Heart left ventricle (tissue), 16 donors: Measurements from ENCODE around the gene AXIN1. TPM values are rescaled to one million over a fixed set of nuclear protein-coding genes. Genes with fewer than 3 reads are reported as not detected.

Experiments
- ATAC-seq, 4 donors: fragments of 200-7000 bp; cut with Tn5 transposase; one replicate each; pipeline ENCODE4 v1.9.1; 2020 to 2022; ENCODE audit warnings: moderate library complexity in 4 of 4, mild to moderate bottlenecking in 3 of 4, moderate number of reproducible peaks in 1 of 4
- DNase-seq, 5 donors: peaks; one replicate each; pipeline ENCODE4 v3.0.0-alpha.2; 2020
- H3K27ac ChIP-seq, 12 donors: fragments of 200-600 bp; sonication (generic) in 4 of 12; one replicate each; pipeline versions ENCODE4 v1.5.0 to v1.8.0; 2016 to 2022; ENCODE audit warnings: mild to moderate bottlenecking in 2 of 12
- H3K27me3 ChIP-seq, 9 donors: fragments of 200-600 bp; sonication (generic) in 2 of 9; one replicate each; pipeline versions ENCODE4 v1.5.1 to v1.8.0; 2016 to 2022; ENCODE audit warnings: mild to moderate bottlenecking in 3 of 9
- H3K36me3 ChIP-seq, 9 donors: fragments of 200-600 bp; sonication (generic) in 2 of 9; one replicate each; pipeline versions ENCODE4 v1.5.0 to v1.8.0; 2018 to 2022; ENCODE audit warnings: mild to moderate bottlenecking in 2 of 9
- H3K4me1 ChIP-seq, 12 donors: fragments of 200-600 bp; sonication (generic) in 4 of 12; one replicate each; pipeline versions ENCODE4 v1.5.0 to v1.8.0; 2016 to 2022; ENCODE audit warnings: mild to moderate bottlenecking in 3 of 12
- H3K4me3 ChIP-seq, 12 donors: fragments of 200-600 bp; sonication (generic) in 4 of 12; one replicate each; pipeline versions ENCODE4 v1.5.0 to v1.8.0; 2017 to 2022; ENCODE audit warnings: mild to moderate bottlenecking in 9 of 12, moderate library complexity in 4 of 12
- H3K9me3 ChIP-seq, 12 donors: fragments of 200-600 bp; sonication (generic) in 4 of 12; one replicate each; pipeline versions ENCODE4 v1.5.0 to v1.8.0; 2016 to 2022; ENCODE audit warnings: mild to moderate bottlenecking in 1 of 12
- POLR2A ChIP-seq, 2 donors: fragments of 450-650 bp; IDR thresholded peaks; one replicate each; pipeline ENCODE4 v1.6.1; 2017; ENCODE audit warnings: antibody characterized with exemption in 2 of 2, mild to moderate bottlenecking in 2 of 2, moderate library complexity in 2 of 2
- WGBS, 4 donors: extraction: QIAGEN DNeasy Blood & Tissue Kit in 2 of 4; methylation state at CpG; one replicate each; pipeline versions ENCODE4 v1.1.5 to v1.1.7; 2013 to 2018; 5-methylcytosine and 5-hydroxymethylcytosine counted together
- intact Hi-C, 10 donors: fragments of 100-400 bp; cut with DNase I; formaldehyde crosslinking; loops; one replicate each; pipeline versions ENCODE4 v1.11.1 to v1.14.2; 2022
- polyA plus RNA-seq, 2 donors: library from polyadenylated mRNA; stranded (reverse); fragments of 200-250 nt; gene quantifications; one replicate each; pipeline ENCODE4 v1.2.3, GENCODE V29; 2013
- total RNA-seq, 9 donors: library from RNA; depleted of rRNA in 2 of 9; stranded (reverse); fragments of >200 nt in 2 of 9; fragmentation: NEBNext Ultra II Directional in 3 of 9; extraction: Animal tissue kit (Norgen Biotek cat#: 25700) in 3 of 9; gene quantifications; one replicate each; pipeline versions ENCODE4 v1.1.0 to v1.2.4, GENCODE V29; 2016 to 2023
- TF ChIP-seq, protein P1 (sequence below), 12 donors: fragments of 200-600 bp; sonication (generic) in 4 of 12; IDR thresholded peaks; one replicate each; pipeline versions ENCODE4 v1.5.0 to v1.8.0; 2018 to 2022; ENCODE audit warnings: antibody characterized with exemption in 12 of 12, mild to moderate bottlenecking in 5 of 12
- donor health status: ischemic (EF 13 %, LVEDD 7.1; RV severe dilation, severe dysfunction).
- donor health status: healthy with polysubstance abuse.
- donor health status: DM: no; HTN: yes; CAD: no.
- donor health status: DM: no; HTN: no; CAD: no.
- donor health status: ischemic (EF 25% LVEDD 6.9; RV normal size, moderate dysfunction).
- donor health status: ischemic (EF 25% LVEDD 5.7; RV mildly dilated, moderate dysfunction).
- donor health status: healthy.
- donor health status: DM: yes; HTN: yes; CAD: no.
- donor health status: ischemic (EF 35%, LVEDD 5.7; RV mildly dilated, moderate dysfunction).
- donor health status: nonischemic (EF 11% LVEDD 7.7; RV severe dilation, severe dysfunction).
- donor health status: DM: yes; HTN: yes; CAD: no.
- donor health status: PGD.
- donor health status: ischemic (EF 29% LVEDD 5.4; RV normal size, mild dysfunction).
- donor health status: nonischemic (EF 23%, LVEDD 6.1; RV moderate dilation, normal function).

The AXIN1 gene
- total and polyA plus RNA-seq, 11 donors, result 6.8 to 32.0 (median 11.6) TPM

DNA sequence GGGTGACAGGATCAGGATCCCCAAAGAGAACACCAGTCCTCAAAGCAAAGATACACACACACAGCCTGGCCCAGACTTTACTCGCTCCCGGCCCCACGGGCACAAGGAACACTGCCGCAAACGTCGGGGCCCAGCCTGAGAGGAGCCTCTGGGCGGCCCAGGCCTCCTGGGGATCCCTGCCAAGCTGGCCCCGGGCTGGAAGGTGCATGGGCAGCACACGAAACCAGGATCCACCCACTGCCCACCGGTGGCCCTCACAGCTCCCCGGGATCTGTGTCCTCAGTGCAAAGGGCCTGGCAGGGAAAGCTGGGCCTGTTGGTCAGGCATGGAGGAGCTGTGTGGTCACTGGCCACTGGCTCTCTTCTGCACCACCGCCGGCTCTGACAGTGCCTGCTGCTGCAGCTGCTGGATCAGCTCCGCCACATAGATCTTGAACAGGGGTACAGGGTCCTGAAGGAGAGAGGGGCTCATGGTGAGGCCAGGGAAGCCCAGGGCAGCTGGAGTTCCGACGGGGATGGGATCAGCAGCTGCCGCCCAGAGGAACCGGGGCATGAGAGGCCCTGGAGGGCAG, 14.9 kb upstream of the AXIN1 start:
- peaks cover 3 to 22% (median 15%) of the 10 kb centered on the region in 12 donors for H3K4me1 ChIP-seq
- intact Hi-C loops, result no loop called here
- DNase-seq, result no peak

DNA sequence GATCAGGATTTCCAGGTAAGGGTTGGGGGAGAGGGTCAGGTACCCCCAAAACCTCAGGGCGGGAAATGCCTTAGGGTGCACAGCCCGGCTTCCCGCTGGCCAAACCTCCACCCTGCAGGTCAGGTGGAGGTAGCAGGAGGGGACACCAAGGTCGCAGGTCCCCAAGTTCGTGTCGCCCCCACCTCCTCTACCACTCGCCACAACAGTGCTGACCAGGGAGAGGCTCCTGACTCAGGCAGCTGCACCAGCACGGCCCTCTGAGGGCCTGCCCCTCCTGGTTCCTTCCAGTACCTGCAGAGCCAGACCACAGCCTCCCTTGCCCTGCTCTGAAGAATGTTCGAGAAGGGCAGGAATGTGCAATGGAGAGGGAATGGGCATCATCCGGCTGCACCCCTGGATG, 14.0 kb upstream of the AXIN1 start:
- Histone ChIP-seq H3K27me3 (peaks cover 0 to 6% (median 0%) of the 10 kb centered on the region in 9 donors), H3K36me3 (peaks cover 0 to 33% (median 27%) of the 10 kb centered on the region in 9 donors), H3K27ac (no peak overlapping the region), H3K4me3 (no peak overlapping the region), H3K9me3 (no peaks in the 10 kb centered on the region), H3K4me1 (peaks cover 3 to 21% (median 15%) of the 10 kb centered on the region in 12 donors)
- no peak for ATAC-seq
- no peak for DNase-seq
- 73 to 91% (median 87%) methylated on average over 5 to 10 of the region's 10 CpGs for WGBS, 4 donors
- TF ChIP-seq POLR2A (IDR thresholded peaks at IDR 0.05), result no peak
- TF ChIP-seq, protein P1, sequence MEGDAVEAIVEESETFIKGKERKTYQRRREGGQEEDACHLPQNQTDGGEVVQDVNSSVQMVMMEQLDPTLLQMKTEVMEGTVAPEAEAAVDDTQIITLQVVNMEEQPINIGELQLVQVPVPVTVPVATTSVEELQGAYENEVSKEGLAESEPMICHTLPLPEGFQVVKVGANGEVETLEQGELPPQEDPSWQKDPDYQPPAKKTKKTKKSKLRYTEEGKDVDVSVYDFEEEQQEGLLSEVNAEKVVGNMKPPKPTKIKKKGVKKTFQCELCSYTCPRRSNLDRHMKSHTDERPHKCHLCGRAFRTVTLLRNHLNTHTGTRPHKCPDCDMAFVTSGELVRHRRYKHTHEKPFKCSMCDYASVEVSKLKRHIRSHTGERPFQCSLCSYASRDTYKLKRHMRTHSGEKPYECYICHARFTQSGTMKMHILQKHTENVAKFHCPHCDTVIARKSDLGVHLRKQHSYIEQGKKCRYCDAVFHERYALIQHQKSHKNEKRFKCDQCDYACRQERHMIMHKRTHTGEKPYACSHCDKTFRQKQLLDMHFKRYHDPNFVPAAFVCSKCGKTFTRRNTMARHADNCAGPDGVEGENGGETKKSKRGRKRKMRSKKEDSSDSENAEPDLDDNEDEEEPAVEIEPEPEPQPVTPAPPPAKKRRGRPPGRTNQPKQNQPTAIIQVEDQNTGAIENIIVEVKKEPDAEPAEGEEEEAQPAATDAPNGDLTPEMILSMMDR (IDR thresholded peaks at IDR 0.05), result no peak
- intact Hi-C loops, result no loop called here

More for the DNA sequence above, 14.9 kb upstream of the AXIN1 start:
- no peak for TF ChIP-seq POLR2A (IDR thresholded peaks at IDR 0.05)
- TF ChIP-seq, protein P1 (IDR thresholded peaks at IDR 0.05), result no peak
- peaks cover 0 to 6% (median 0%) of the 10 kb centered on the region in 9 donors for H3K27me3 ChIP-seq
- peaks cover 0 to 42% (median 28%) of the 10 kb centered on the region in 9 donors for H3K36me3 ChIP-seq
- H3K4me3 ChIP-seq, result no peak overlapping the region
- H3K27ac ChIP-seq, result no peak overlapping the region
- ATAC-seq, result no peak
- no peaks in the 10 kb centered on the region for H3K9me3 ChIP-seq
- 93 to 98% (median 96%) methylated on average over 16 to 18 of the region's 18 CpGs for WGBS, 4 donors

DNA sequence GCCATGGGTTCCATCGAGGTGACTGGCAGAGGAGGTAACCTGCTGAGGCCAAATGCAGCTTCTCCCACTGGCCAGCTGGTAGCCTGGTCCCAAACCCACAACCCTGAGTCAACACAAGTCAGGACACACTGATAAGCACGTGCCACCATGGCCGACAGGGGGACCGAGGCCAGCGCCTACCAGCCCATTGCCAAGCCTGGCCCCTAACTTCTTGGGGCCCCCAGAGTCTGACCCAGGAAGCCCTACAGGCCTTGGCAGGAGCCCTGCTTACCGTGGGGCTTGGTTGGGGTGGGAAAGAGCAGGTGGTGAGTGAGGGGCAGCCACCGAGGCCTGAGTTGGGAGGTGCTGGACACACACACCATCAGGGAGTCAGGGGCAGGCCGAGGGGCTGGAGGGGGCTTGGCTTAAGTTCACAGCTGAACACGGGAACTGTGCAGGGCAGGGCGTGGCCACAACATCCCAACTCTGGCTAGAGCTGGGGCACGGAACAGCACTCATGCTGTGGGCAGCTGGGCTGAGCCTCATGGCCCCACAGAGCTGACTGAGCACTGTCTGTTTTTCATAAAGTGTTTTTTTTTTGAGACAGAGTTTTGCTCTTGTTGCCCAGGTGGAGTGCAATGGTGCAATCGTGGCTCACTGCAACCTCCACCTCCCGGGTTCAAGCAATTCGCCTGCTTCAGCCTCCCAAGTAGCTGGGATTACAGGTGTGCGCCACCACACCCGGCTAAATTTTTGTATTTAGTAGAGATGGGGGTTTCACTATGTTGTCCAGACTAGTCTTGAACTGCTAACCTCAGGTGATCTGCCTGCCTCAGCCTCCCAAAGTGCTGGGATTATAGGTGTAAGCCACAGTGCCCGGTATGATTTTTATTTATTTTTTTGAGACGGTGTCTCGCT, 12.3 kb upstream of the AXIN1 start:
- Histone ChIP-seq H3K4me3 (no peak overlapping the region), H3K27me3 (peaks cover 0 to 6% (median 0%) of the 10 kb centered on the region in 9 donors), H3K9me3 (no peaks in the 10 kb centered on the region), H3K36me3 (peaks cover 0 to 31% (median 27%) of the 10 kb centered on the region in 9 donors), H3K4me1 (peaks cover 2 to 8% (median 7%) of the 10 kb centered on the region in 12 donors), H3K27ac (no peak overlapping the region)
- no peak for ATAC-seq
- no peak for DNase-seq
- no peak for TF ChIP-seq POLR2A (IDR thresholded peaks at IDR 0.05)
- TF ChIP-seq, protein P1 (IDR thresholded peaks at IDR 0.05), result no peak
- intact Hi-C loops, result loop anchor here in 7 of 10 donors (5.0 kb wide), 2 partner anchors 248 to 258 kb away; no protein-coding TSS in a partner anchor
- 54 to 61% (median 59%) methylated on average over 14 to 19 of the region's 19 CpGs for WGBS, 4 donors
